ENCODE data around the gene SLC12A3.

Gene SLC12A3

GRCh38 chr16:56938664-56939513, 73.9 kb downstream of the SLC12A3 start:
- peak in 1 of 2 donors; percentile 52 for DNase-seq (ENCODE audit: low read depth in 1 of 2, low spot score in 1 of 2)

GRCh38 chr16:56939801-56940200, 74.8 kb downstream of the SLC12A3 start:
- no peak for DNase-seq (ENCODE audit: low read depth in 1 of 2, low spot score in 1 of 2)

- no peak for DNase-seq (ENCODE audit: low read depth in 1 of 2, low spot score in 1 of 2)
These were observed 76.1 kb downstream of the SLC12A3 start for GRCh38 chr16:56941092-56941491.

- no peak for DNase-seq (ENCODE audit: low read depth in 1 of 2, low spot score in 1 of 2)
These were observed 76.9 kb downstream of the SLC12A3 start for GRCh38 chr16:56941856-56942331.

- no peak for DNase-seq (ENCODE audit: low read depth in 1 of 2, low spot score in 1 of 2)
These were observed 78.9 kb downstream of the SLC12A3 start for GRCh38 chr16:56943761-56944375.

GRCh38 chr16:56944954-56945839, 80.2 kb downstream of the SLC12A3 start:
- peak in 1 of 2 donors; percentile 28 for DNase-seq (ENCODE audit: low read depth in 1 of 2, low spot score in 1 of 2)

GRCh38 chr16:56945847-56946527, 81.0 kb downstream of the SLC12A3 start:
- no peak for DNase-seq (ENCODE audit: low read depth in 1 of 2, low spot score in 1 of 2)

- no peak for DNase-seq (ENCODE audit: low read depth in 1 of 2, low spot score in 1 of 2)
These were observed 82.0 kb downstream of the SLC12A3 start for GRCh38 chr16:56946767-56947603.

GRCh38 chr16:56947604-56947995, 82.6 kb downstream of the SLC12A3 start:
- no peak for DNase-seq (ENCODE audit: low read depth in 1 of 2, low spot score in 1 of 2)

- no peak for DNase-seq (ENCODE audit: low read depth in 1 of 2, low spot score in 1 of 2)
These were observed 83.2 kb downstream of the SLC12A3 start for GRCh38 chr16:56948234-56948633.

GRCh38 chr16:56950051-56950450, 85.0 kb downstream of the SLC12A3 start:
- DNase-seq (ENCODE audit: low read depth in 1 of 2, low spot score in 1 of 2), result no peak

- DNase-seq (ENCODE audit: low read depth in 1 of 2, low spot score in 1 of 2), result no peak
These were observed 85.4 kb downstream of the SLC12A3 start for GRCh38 chr16:56950455-56950854.

GRCh38 chr16:56950881-56951771, 86.1 kb downstream of the SLC12A3 start:
- DNase-seq (ENCODE audit: low read depth in 1 of 2, low spot score in 1 of 2), result peak in 1 of 2 donors; percentile 57

- no peak for DNase-seq (ENCODE audit: low read depth in 1 of 2, low spot score in 1 of 2)
These were observed 88.0 kb downstream of the SLC12A3 start for GRCh38 chr16:56953006-56953405.

GRCh38 chr16:56956076-56956475, 91.1 kb downstream of the SLC12A3 start:
- DNase-seq (ENCODE audit: low read depth in 1 of 2, low spot score in 1 of 2), result no peak

GRCh38 chr16:56956756-56957155, 91.7 kb downstream of the SLC12A3 start:
- DNase-seq (ENCODE audit: low read depth in 1 of 2, low spot score in 1 of 2), result no peak

- DNase-seq (ENCODE audit: low read depth in 1 of 2, low spot score in 1 of 2), result no peak
These were observed 95.8 kb downstream of the SLC12A3 start for GRCh38 chr16:56960681-56961281.

- no peak for DNase-seq (ENCODE audit: low read depth in 1 of 2, low spot score in 1 of 2)
These were observed 96.4 kb downstream of the SLC12A3 start for GRCh38 chr16:56961386-56961785.
